ENCODE results near the gene IFNG. TPM values are rescaled to one million over a fixed set of nuclear protein-coding genes. Genes with fewer than 3 reads are reported as not detected.

The IFNG gene
- not detected in 2 replicates for total RNA-seq

DNA sequence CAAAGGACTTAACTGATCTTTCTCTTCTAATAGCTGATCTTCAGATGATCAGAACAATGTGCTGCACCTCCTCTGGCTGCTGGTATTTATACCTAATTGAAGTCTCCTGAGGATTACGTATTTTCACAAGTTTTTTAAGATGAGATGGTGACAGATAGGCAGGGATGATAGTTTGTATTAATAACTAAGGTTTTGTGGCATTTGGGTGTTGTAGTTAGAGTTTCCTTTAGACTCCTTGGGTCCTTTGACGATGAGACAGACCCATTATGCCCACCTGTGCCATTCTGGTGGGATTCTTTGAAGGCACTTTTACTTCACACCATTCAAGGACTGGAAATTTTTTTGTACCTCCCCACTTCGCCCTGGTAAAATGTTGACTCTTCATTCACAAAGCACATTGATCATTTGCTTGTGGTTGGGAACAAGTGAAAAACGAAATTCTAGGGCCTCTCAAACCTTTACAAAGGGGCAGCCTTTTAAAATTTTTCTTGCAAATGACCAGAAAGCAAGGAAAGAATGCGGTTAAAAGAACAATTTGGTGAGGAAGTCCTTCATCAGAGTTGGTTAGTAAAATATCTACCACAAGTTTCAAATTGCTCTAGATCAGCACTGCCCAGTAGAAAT is at the start of gene IFNG:
TSS of gene IFNG (minus strand) at position 60 of the 624 bp plus-strand sequence. CDS start 125 bp downstream, outside the sequence.

Other genes with a start within 250 kb of the IFNG start
- gene IFNG-AS1, start 170.3 kb downstream of the IFNG start, total RNA-seq: 0.65 and 0.86 TPM in 2 replicates
- 4.5 and 14.2 TPM in 2 replicates for gene IL26, start 66.1 kb upstream of the IFNG start, total RNA-seq
- gene IL22, start 93.9 kb upstream of the IFNG start, total RNA-seq: not detected in 2 replicates
- gene MDM1, start 172.6 kb upstream of the IFNG start, total RNA-seq: 22.2 and 30.6 TPM in 2 replicates

Data from articular chondrocyte of knee joint (primary cell).